Activated CD4-positive, alpha-beta memory T cell treated with anti-CD3 and anti-CD28 coated beads, Interleukin-2, amount 10 ng/mL, durations not matched to agents 7 days and 5 days (primary cell): ENCODE data around the gene SPAG9. TPM values are rescaled to one million over a fixed set of nuclear protein-coding genes. Genes with fewer than 3 reads are reported as not detected.
A peak's percentile ranks its signal among the peaks of the same experiment; 100 is the strongest.

Source experiments
- CTCF ChIA-PET: fragments of 350-600 bp; sonication (Branson Sonifier 250); formaldehyde crosslinking; loops from one replicate; lab custom pipeline; 2021; ENCODE audit warnings: antibody characterized with exemption, inconsistent platforms; lab: Charles Lee
- POLR2A ChIA-PET: fragments of 350-600 bp; sonication (Branson Sonifier 250); formaldehyde crosslinking; loops from one replicate; lab custom pipeline; 2021; ENCODE audit warnings: antibody characterized with exemption; lab: Charles Lee
- DNase-seq: peaks from one replicate; pipeline ENCODE4 v3.0.0-alpha.2; 2020
- H3K27ac Mint-ChIP-seq: one replicate; pipeline ENCODE4 v1.8.0; 2021; ENCODE audit warnings: mild to moderate bottlenecking, mixed read lengths
- H3K27me3 Mint-ChIP-seq: one replicate; pipeline ENCODE4 v1.8.0; 2021; ENCODE audit warnings: mixed read lengths
- H3K36me3 Mint-ChIP-seq: one replicate; pipeline ENCODE4 v1.8.0; 2021; ENCODE audit warnings: low read depth, mixed read lengths
- H3K4me1 Mint-ChIP-seq: one replicate; pipeline ENCODE4 v1.8.0; 2021; ENCODE audit warnings: mixed read lengths
- H3K4me3 Mint-ChIP-seq: one replicate; pipeline ENCODE4 v1.8.0; 2021; ENCODE audit warnings: mild to moderate bottlenecking, mixed read lengths
- H3K9me3 Mint-ChIP-seq: one replicate; pipeline ENCODE4 v1.8.0; 2021; ENCODE audit warnings: mixed read lengths
- total RNA-seq, 2 experiments: library from RNA; stranded (reverse); gene quantifications; one replicate each; pipeline ENCODE4 v1.2.3, GENCODE V29; 2021

Gene SPAG9
- total RNA-seq, 2 experiments from 2014 or later = 50.9 to 53.0 TPM

- Mint-ChIP-seq H3K27me3 (no peaks in the 10 kb centered on the region), H3K27ac (no peak within 1 kb of the TSS), H3K36me3 (peaks cover 15% of the 10 kb centered on the region), H3K4me1 (peaks cover 10% of the 10 kb centered on the region), H3K9me3 (no peaks in the 10 kb centered on the region), H3K4me3 (no peak within 1 kb of the TSS)
- ChIA-PET CTCF (interaction anchor here (0.5 to 3.9 kb wide), 41 partner anchors 9 to 374 kb away, joined by 3 to 103 read pairs (median 4); partner anchors contain the start of genes NME2, SPAG9 and TOB1), POLR2A (interaction anchor here (0.5 to 6.0 kb wide), 27 partner anchors 9 to 445 kb away, joined by 3 to 69 read pairs (median 4); partner anchors contain the start of genes NME2, SPAG9, TOB1 and UTP18)
- peak; percentile 98 for DNase-seq
Measured at GRCh38 chr17:51153210-51154072, 32.8 kb upstream of the SPAG9 start, which contains the start of gene NME1. TSS of gene NME1 (plus strand) at chr17:51153559. CDS start at chr17:51155655, 2,096 bp downstream.

DNA sequence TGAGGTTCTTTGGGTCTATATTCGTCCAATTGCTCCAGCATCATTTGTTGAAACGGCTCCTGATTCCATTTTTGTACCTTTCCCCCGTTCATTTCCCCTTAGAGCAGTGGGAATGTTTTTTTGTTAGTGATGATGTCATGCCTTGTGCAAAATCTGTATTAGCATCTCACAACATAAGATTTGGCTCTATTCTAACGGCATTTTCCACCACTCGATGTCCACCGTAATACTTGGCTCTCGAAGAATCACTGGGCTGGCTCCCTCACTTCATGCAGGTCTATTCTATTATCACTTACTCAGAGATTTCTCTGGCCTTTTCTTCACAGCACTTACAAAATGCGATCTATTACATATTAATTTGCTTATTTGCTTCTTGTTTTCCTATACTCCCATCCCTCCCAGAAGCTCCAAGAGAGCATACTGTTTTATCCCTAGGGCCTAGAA, 32.1 kb upstream of the SPAG9 start:
- Mint-ChIP-seq H3K4me1 (peaks cover 11% of the 10 kb centered on the region), H3K9me3 (no peaks in the 10 kb centered on the region), H3K4me3 (no peak overlapping the region), H3K27ac (no peak overlapping the region), H3K36me3 (peaks cover 15% of the 10 kb centered on the region), H3K27me3 (no peaks in the 10 kb centered on the region)
- POLR2A ChIA-PET = interaction anchor here (0.7 to 6.0 kb wide), 26 partner anchors 10 to 444 kb away, joined by 3 to 69 read pairs (median 4); partner anchors contain the start of genes NME2, SPAG9, TOB1 and UTP18
- no peak for DNase-seq
- CTCF ChIA-PET = interaction anchor here (0.6 to 3.9 kb wide), 27 partner anchors 10 to 314 kb away, joined by 3 to 103 read pairs (median 5); partner anchors contain the start of genes NME2, SPAG9 and TOB1

GRCh38 chr17:51150932-51151331, 30.3 kb upstream of the SPAG9 start:
- Mint-ChIP-seq H3K27ac (no peak overlapping the region), H3K4me3 (no peak overlapping the region), H3K4me1 (peaks cover 9% of the 10 kb centered on the region), H3K27me3 (no peaks in the 10 kb centered on the region), H3K9me3 (no peaks in the 10 kb centered on the region), H3K36me3 (peaks cover 4% of the 10 kb centered on the region)
- CTCF ChIA-PET = no interaction called here
- POLR2A ChIA-PET = interaction anchor here (0.6 kb wide), 1 partner anchor 39 kb away, joined by 3 read pairs; no protein-coding TSS in a partner anchor
- no peak for DNase-seq

GRCh38 chr17:51149163-51149562, 28.5 kb upstream of the SPAG9 start:
- Mint-ChIP-seq H3K9me3 (no peaks in the 10 kb centered on the region), H3K4me1 (peaks cover 9% of the 10 kb centered on the region), H3K27ac (no peak overlapping the region), H3K27me3 (no peaks in the 10 kb centered on the region), H3K36me3 (no peaks in the 10 kb centered on the region), H3K4me3 (no peak overlapping the region)
- no peak for DNase-seq
- ChIA-PET CTCF (no interaction called here), POLR2A (no interaction called here)

GRCh38 chr17:51147650-51148049, 27.0 kb upstream of the SPAG9 start:
- H3K27ac Mint-ChIP-seq = no peak overlapping the region
- peaks cover 9% of the 10 kb centered on the region for H3K4me1 Mint-ChIP-seq
- no peaks in the 10 kb centered on the region for H3K27me3 Mint-ChIP-seq
- POLR2A ChIA-PET = interaction anchor here (1.1 kb wide), 1 partner anchor 27 kb away, joined by 3 read pairs; no protein-coding TSS in a partner anchor
- H3K9me3 Mint-ChIP-seq = no peaks in the 10 kb centered on the region
- H3K4me3 Mint-ChIP-seq = no peak overlapping the region
- DNase-seq = no peak
- CTCF ChIA-PET = interaction anchor here (0.6 to 1.5 kb wide), 2 partner anchors 147 to 365 kb away, joined by 3 to 4 read pairs; no protein-coding TSS in a partner anchor
- H3K36me3 Mint-ChIP-seq = no peaks in the 10 kb centered on the region

- ChIA-PET CTCF (no interaction called here), POLR2A (no interaction called here)
- no peak for DNase-seq
- no peaks in the 10 kb centered on the region for H3K9me3 Mint-ChIP-seq
- H3K27ac Mint-ChIP-seq = no peak overlapping the region
- no peak overlapping the region for H3K4me3 Mint-ChIP-seq
- no peaks in the 10 kb centered on the region for H3K27me3 Mint-ChIP-seq
- H3K4me1 Mint-ChIP-seq = peaks cover 7% of the 10 kb centered on the region
- H3K36me3 Mint-ChIP-seq = no peaks in the 10 kb centered on the region
Measured at GRCh38 chr17:51144266-51145022, 23.8 kb upstream of the SPAG9 start.

GRCh38 chr17:51142597-51142996, 21.9 kb upstream of the SPAG9 start:
- H3K9me3 Mint-ChIP-seq = no peaks in the 10 kb centered on the region
- ChIA-PET CTCF (no interaction called here), POLR2A (interaction anchor here (1.5 kb wide), 1 partner anchor 11 kb away, joined by 5 read pairs; the partner anchor contains the start of gene NME1)
- H3K4me3 Mint-ChIP-seq = no peak overlapping the region
- H3K36me3 Mint-ChIP-seq = no peaks in the 10 kb centered on the region
- H3K27ac Mint-ChIP-seq = no peak overlapping the region
- H3K27me3 Mint-ChIP-seq = no peaks in the 10 kb centered on the region
- no peak for DNase-seq
- peaks cover 4% of the 10 kb centered on the region for H3K4me1 Mint-ChIP-seq

DNA sequence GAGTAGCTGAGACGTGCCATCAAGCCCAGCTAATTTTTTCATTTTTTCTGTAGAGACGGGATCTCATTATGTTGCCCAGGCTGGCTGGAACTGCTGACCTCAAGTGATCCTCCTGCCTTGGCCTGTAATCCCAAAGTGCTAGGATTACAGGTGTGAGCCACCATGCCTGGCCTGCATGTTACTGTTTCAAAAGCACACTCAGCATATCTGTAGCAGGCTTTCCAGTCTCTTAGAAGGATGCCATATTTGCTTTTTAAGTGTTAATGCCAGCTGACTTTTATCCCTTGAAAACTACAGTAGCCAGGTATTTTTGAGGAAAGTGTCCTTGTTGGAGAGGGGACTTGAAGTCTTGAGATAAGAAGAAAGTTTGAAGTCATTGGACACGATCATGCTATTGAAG, 15.3 kb upstream of the SPAG9 start:
- no peaks in the 10 kb centered on the region for H3K27me3 Mint-ChIP-seq
- H3K27ac Mint-ChIP-seq = no peak overlapping the region
- H3K4me1 Mint-ChIP-seq = peaks cover 11% of the 10 kb centered on the region
- H3K4me3 Mint-ChIP-seq = no peak overlapping the region
- peaks cover 2% of the 10 kb centered on the region for H3K9me3 Mint-ChIP-seq
- DNase-seq = no peak
- ChIA-PET CTCF (interaction anchor here (1.5 kb wide), 1 partner anchor 17 kb away, joined by 4 read pairs; the partner anchor contains the start of gene NME1), POLR2A (no interaction called here)
- no peaks in the 10 kb centered on the region for H3K36me3 Mint-ChIP-seq

GRCh38 chr17:51133365-51133764, 12.7 kb upstream of the SPAG9 start:
- Mint-ChIP-seq H3K27ac (no peak overlapping the region), H3K4me3 (no peak overlapping the region), H3K9me3 (peaks cover 2% of the 10 kb centered on the region), H3K36me3 (no peaks in the 10 kb centered on the region), H3K27me3 (no peaks in the 10 kb centered on the region), H3K4me1 (peaks cover 11% of the 10 kb centered on the region)
- POLR2A ChIA-PET = interaction anchor here (1.5 to 2.1 kb wide), 2 partner anchors 12 to 13 kb away, joined by 5 to 7 read pairs; no protein-coding TSS in a partner anchor
- no peak for DNase-seq
- CTCF ChIA-PET = interaction anchor here (0.9 kb wide), 1 partner anchor 102 kb away, joined by 3 read pairs; no protein-coding TSS in a partner anchor

- CTCF ChIA-PET = interaction anchor here (1.7 kb wide), 1 partner anchor 133 kb away, joined by 5 read pairs; no protein-coding TSS in a partner anchor
- no peak for DNase-seq
- H3K4me3 Mint-ChIP-seq = no peak overlapping the region
- no peak overlapping the region for H3K27ac Mint-ChIP-seq
- POLR2A ChIA-PET = interaction anchor here (1.5 to 2.1 kb wide), 2 partner anchors 11 to 13 kb away, joined by 5 to 7 read pairs; no protein-coding TSS in a partner anchor
- H3K27me3 Mint-ChIP-seq = no peaks in the 10 kb centered on the region
- H3K4me1 Mint-ChIP-seq = peaks cover 11% of the 10 kb centered on the region
- no peaks in the 10 kb centered on the region for H3K36me3 Mint-ChIP-seq
- peaks cover 2% of the 10 kb centered on the region for H3K9me3 Mint-ChIP-seq
Measured at GRCh38 chr17:51132964-51133319, 12.3 kb upstream of the SPAG9 start.

DNA sequence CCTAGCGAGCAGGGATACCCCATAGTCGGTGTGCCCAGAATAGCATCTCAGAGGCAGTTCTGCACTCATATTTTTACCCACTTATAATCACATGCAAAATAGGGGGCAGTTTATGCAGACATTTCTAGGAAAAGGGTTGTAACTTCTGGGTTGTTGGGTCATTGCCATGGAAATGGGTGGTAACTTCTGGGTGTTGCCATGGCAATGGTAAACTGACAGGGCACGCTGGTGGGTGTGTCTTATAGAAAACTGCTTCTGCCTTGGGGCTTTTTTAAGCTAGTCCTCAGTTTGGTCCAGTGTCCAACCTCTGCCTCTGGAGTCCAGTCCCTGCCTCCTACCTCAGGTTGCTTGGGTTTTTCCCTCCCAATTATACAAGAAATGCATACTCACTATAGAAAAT, 7.4 kb upstream of the SPAG9 start:
- Mint-ChIP-seq H3K36me3 (no peaks in the 10 kb centered on the region), H3K9me3 (no peaks in the 10 kb centered on the region), H3K27ac (no peak overlapping the region), H3K4me3 (no peak overlapping the region), H3K4me1 (peaks cover 7% of the 10 kb centered on the region), H3K27me3 (no peaks in the 10 kb centered on the region)
- CTCF ChIA-PET = no interaction called here
- POLR2A ChIA-PET = no interaction called here
- DNase-seq = no peak
